DND-41 (cell line): ENCODE results near the gene ERCC1.

Experiments used
- ATAC-seq: fragments of 200-7000 bp; cut with Tn5 transposase; 3 replicates; pipeline ENCODE4 v1.9.1; 2021; ENCODE audit warnings: low read depth; ENCODE audit not compliant: insufficient read depth
- DNase-seq: peaks from one replicate; pipeline ENCODE4 v3.0.0-alpha.2; 2020
- H2AFZ ChIP-seq: 2 replicates; pipeline ENCODE4 v1.6.0; 2012; ENCODE audit warnings: low read depth, low read length
- H3K27ac ChIP-seq: 2 replicates; pipeline ENCODE4 v1.5.1; 2012; ENCODE audit warnings: low read length, inconsistent platforms
- H3K27me3 ChIP-seq: fragments of 200-600 bp; sonication (generic); 2 replicates; pipeline ENCODE4 v1.6.0; 2012; ENCODE audit warnings: low read length, mild to moderate bottlenecking, inconsistent platforms; ENCODE audit not compliant: insufficient read depth, poor library complexity
- H3K36me3 ChIP-seq: 2 replicates; pipeline ENCODE4 v1.5.1; 2012; ENCODE audit warnings: low read length, inconsistent platforms; ENCODE audit not compliant: insufficient read depth
- H3K4me1 ChIP-seq: 2 replicates; pipeline ENCODE4 v1.5.1; 2012; ENCODE audit warnings: mild to moderate bottlenecking, low read length; ENCODE audit not compliant: insufficient read depth
- H3K4me2 ChIP-seq: 2 replicates; pipeline ENCODE4 v1.6.0; 2012; ENCODE audit warnings: mild to moderate bottlenecking, moderate library complexity, low read length, inconsistent platforms; ENCODE audit not compliant: insufficient read depth
- H3K4me3 ChIP-seq, 2 experiments: fragments of 200-600 bp in 1 of 2; shearing (Covaris generic) in 1 of 2; 2 replicates each; pipeline ENCODE4 v1.5.1; 2012 to 2016; ENCODE audit warnings: inconsistent platforms in 2 of 2, low read length in 2 of 2, mild to moderate bottlenecking in 2 of 2, low read depth in 1 of 2, moderate library complexity in 1 of 2
- H3K79me2 ChIP-seq: 2 replicates; pipeline ENCODE4 v1.6.0; 2012; ENCODE audit warnings: low read length, inconsistent platforms; ENCODE audit not compliant: insufficient read depth
- H3K9ac ChIP-seq: 2 replicates; pipeline ENCODE4 v1.6.0; 2012; ENCODE audit warnings: low read depth, mild to moderate bottlenecking, inconsistent platforms, low read length, moderate library complexity
- H3K9me3 ChIP-seq: 2 replicates; pipeline ENCODE4 v1.5.1; 2012; ENCODE audit warnings: low read length, moderate library complexity, mild to moderate bottlenecking, inconsistent platforms; ENCODE audit not compliant: insufficient read depth, severe bottlenecking
- H4K20me1 ChIP-seq: 2 replicates; pipeline ENCODE4 v1.6.0; 2012; ENCODE audit warnings: low read length; ENCODE audit not compliant: insufficient read depth
- EZH2 ChIP-seq: IDR thresholded peaks from 3 replicates; pipeline ENCODE4 v1.6.1; 2012; ENCODE audit warnings: borderline replicate concordance, low read depth, mild to moderate bottlenecking, moderate library complexity, low read length, inconsistent platforms; ENCODE audit not compliant: severe bottlenecking
- TF ChIP-seq, protein P1 (sequence below): IDR thresholded peaks from 2 replicates; pipeline ENCODE4 v1.5.1; 2012; ENCODE audit warnings: borderline replicate concordance, low read length, moderate library complexity, mild to moderate bottlenecking; ENCODE audit not compliant: poor library complexity, severe bottlenecking; ENCODE audit errors: extremely low read depth

ERCC1 gene

GRCh38 chr19:45361608-45362007, 62.1 kb downstream of the ERCC1 start:
- TF ChIP-seq EZH2 = no peak
- TF ChIP-seq, protein P1, sequence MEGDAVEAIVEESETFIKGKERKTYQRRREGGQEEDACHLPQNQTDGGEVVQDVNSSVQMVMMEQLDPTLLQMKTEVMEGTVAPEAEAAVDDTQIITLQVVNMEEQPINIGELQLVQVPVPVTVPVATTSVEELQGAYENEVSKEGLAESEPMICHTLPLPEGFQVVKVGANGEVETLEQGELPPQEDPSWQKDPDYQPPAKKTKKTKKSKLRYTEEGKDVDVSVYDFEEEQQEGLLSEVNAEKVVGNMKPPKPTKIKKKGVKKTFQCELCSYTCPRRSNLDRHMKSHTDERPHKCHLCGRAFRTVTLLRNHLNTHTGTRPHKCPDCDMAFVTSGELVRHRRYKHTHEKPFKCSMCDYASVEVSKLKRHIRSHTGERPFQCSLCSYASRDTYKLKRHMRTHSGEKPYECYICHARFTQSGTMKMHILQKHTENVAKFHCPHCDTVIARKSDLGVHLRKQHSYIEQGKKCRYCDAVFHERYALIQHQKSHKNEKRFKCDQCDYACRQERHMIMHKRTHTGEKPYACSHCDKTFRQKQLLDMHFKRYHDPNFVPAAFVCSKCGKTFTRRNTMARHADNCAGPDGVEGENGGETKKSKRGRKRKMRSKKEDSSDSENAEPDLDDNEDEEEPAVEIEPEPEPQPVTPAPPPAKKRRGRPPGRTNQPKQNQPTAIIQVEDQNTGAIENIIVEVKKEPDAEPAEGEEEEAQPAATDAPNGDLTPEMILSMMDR = no peak
- H2AFZ ChIP-seq = no peak overlapping the region
- H3K4me2 ChIP-seq = no peak overlapping the region
- H3K9me3 ChIP-seq = no peaks in the 10 kb centered on the region
- H3K4me3 ChIP-seq = no peak overlapping the region
- no peak overlapping the region for H3K9ac ChIP-seq
- peaks cover 64% of the 10 kb centered on the region for H3K36me3 ChIP-seq
- no peak for DNase-seq
- no peaks in the 10 kb centered on the region for H3K79me2 ChIP-seq
- peaks cover 12% of the 10 kb centered on the region; the same call in 1 of the 2 replicates for H4K20me1 ChIP-seq
- H3K27ac ChIP-seq = no peak overlapping the region
- no peaks in the 10 kb centered on the region for H3K27me3 ChIP-seq
- ATAC-seq = no peak
- H3K4me1 ChIP-seq = no peaks in the 10 kb centered on the region

- Histone ChIP-seq H3K79me2 (no peaks in the 10 kb centered on the region), H3K4me3 (no peak overlapping the region), H4K20me1 (peaks cover 3% of the 10 kb centered on the region; the same call in 1 of the 2 replicates), H2AFZ (no peak overlapping the region), H3K9me3 (no peaks in the 10 kb centered on the region), H3K36me3 (peaks cover 73% of the 10 kb centered on the region), H3K27me3 (no peaks in the 10 kb centered on the region), H3K4me2 (no peak overlapping the region), H3K4me1 (no peaks in the 10 kb centered on the region), H3K9ac (no peak overlapping the region), H3K27ac (no peak overlapping the region)
- no peak for DNase-seq
- ATAC-seq = no peak
- no peak for TF ChIP-seq EZH2
- TF ChIP-seq, protein P1 = no peak
Measured at GRCh38 chr19:45358213-45358792, 65.4 kb downstream of the ERCC1 start.

GRCh38 chr19:45357445-45357783, 66.3 kb downstream of the ERCC1 start:
- H3K36me3 ChIP-seq = peaks cover 73% of the 10 kb centered on the region
- TF ChIP-seq, protein P1 = no peak
- no peak for TF ChIP-seq EZH2
- H3K27ac ChIP-seq = no peak overlapping the region
- no peak overlapping the region for H3K4me3 ChIP-seq
- H4K20me1 ChIP-seq = 0 out of 2 replicates have a peak, but pooled peaks cover 3% of the 10 kb centered on the region
- no peak overlapping the region for H3K9ac ChIP-seq
- no peaks in the 10 kb centered on the region for H3K4me1 ChIP-seq
- no peaks in the 10 kb centered on the region for H3K9me3 ChIP-seq
- H3K27me3 ChIP-seq = no peaks in the 10 kb centered on the region
- ATAC-seq (no peak), DNase-seq (no peak)
- no peaks in the 10 kb centered on the region for H3K79me2 ChIP-seq
- no peak overlapping the region for H3K4me2 ChIP-seq
- H2AFZ ChIP-seq = no peak overlapping the region
